NCI-H524 treated with DMSO at 0.1 percent for 48 hours (cell line): ENCODE results near the gene HDHD2.
"Not testable (repeated sequence)": the region's sequence is repeated elsewhere in the genome, so short reads cannot be mapped to it uniquely, and the experiment has no call there.

Experiments
- DNase-seq: peaks from one replicate; lab custom pipeline; 2025; lab: John Stamatoyannopoulos, UW

HDHD2 gene

GRCh38 chr18:47150029-47150823 is at the start of gene HDHD2:
Gene HDHD2 (minus strand): TSS chr18:47150500. CDS start chr18:47136439, 14,061 bp downstream.
- no peak for DNase-seq

DNA sequence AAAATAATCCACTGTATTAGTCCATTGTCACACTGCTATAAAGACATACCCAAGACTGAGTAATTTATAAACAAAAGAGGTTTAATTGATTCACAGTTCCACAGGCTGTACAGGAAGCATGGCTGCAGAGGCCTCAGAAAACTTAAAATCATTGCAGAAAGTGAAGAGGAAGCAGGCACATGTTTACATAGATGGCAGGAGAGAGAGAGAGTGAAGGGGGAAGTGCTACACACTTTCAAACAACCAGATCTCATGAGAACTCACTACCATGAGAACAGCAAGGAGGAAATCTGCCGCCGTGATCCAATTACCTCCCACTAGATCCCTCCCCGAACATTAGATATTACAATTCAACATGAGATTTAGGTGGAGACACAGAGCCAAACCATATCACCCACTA is 45.7 kb upstream of the HDHD2 start:
- DNase-seq, result not testable (repeated sequence)

GRCh38 chr18:47191961-47192360 is 41.7 kb upstream of the HDHD2 start:
- no peak for DNase-seq

- no peak for DNase-seq
Measured at GRCh38 chr18:47187721-47188120, 37.4 kb upstream of the HDHD2 start.

DNA sequence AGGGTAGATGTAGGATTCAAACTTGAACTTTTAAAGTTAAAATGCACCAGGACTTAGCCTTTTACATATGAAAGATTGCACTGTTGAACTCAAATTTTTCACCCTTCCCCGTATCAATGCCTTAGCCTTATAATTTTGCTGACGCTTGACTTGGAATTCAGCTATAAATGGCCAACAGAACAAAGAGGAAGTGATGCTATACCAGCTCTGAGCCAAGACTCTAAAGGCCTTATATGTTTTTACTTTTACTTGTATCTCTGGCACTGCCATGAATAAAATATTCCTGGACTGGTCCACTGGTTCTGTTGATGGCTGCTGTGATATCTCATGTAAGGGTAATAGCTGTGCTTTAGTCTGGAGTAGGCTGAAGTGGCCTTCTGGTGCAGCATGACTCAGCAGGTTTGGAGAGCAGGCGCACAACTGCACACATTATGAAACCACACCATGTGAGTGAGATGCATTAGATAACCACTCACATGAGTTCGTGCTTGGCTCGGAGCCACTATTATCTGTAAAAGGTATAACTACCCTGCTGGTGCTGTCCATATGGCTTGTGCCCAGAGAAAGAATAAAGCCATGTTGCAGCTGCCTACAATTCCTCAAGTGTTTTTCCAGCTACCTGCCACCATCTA is 34.2 kb upstream of the HDHD2 start:
- DNase-seq, result no peak

DNA sequence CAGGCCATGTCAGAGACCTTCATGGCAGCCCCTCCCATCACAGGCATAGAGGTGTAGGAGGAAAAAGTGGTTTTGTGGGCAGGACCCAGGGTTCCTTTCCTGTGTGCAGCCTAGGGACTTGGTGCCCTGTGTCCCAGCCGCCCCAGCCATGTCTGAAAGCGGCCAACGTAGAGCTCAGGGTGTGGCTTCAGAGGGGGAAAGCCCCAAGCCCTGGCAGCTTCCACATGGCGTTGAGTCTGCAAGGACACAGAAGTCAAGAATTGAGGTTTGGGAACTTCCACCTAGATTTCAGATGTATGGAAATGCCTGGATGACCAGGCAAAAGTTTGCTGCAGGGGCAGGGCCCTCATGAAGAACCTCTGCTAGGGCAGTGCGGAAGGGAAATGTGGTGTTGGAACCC is 31.9 kb upstream of the HDHD2 start:
- DNase-seq, result not testable (repeated sequence)

DNA sequence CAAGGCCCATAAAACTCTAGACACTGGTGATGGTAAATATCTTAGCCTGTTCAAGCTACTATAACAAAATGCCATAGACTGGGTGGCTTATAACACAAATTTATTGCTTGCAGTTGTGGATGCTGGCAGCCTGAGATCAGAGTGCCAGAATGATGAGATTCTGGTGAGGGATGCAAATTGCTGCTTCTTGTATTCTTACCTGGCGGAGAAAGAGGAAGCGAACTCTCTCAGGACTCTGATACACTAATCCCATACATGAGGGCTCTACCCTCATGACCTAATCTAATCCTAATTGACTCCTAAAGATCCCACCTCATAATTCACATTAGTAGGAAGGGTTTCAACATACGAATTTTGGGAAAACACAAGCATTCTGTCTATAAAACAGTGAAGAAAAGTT is 30.5 kb upstream of the HDHD2 start:
- DNase-seq, result no peak

- no peak for DNase-seq
Measured at GRCh38 chr18:47179520-47179919, 29.2 kb upstream of the HDHD2 start.

DNA sequence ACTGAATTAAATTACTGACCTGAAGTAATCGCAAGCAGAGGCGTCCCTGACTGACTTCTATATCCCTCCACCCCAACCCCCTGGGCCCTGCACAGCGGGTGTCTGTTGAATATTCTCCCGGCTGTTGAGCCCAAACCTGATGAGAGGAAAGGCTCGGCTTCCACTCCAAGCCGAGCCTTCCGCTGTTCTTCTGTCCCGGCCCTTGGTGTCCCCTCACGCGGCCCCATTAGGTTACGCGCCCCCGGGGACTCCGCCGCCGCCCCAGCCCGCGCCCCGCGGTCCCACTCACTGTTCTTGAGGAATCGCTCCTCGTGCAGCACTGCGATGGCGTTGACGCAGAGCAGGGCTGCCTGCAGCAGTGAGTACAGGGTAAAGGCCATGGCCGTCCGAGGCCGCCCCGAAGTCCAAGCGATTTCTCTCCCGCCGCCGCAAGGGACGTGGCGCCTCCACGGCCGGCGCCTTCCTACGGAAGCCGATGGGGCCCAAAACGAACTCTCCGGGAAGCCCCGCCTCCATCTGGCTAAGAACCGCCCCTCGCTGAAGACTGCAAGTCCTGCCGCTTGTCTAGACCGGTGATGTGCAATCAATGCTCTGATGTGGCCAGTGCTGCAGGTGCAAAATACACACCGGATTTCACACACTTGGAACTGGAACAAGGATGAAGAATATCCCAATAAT is 25.7 kb upstream of the HDHD2 start, which contains the start of gene IER3IP1:
Gene IER3IP1 (minus strand): TSS at position 467 of the 678 bp plus-strand sequence. CDS start 87 bp downstream, at position 380.
- peak; percentile 53 for DNase-seq

DNA sequence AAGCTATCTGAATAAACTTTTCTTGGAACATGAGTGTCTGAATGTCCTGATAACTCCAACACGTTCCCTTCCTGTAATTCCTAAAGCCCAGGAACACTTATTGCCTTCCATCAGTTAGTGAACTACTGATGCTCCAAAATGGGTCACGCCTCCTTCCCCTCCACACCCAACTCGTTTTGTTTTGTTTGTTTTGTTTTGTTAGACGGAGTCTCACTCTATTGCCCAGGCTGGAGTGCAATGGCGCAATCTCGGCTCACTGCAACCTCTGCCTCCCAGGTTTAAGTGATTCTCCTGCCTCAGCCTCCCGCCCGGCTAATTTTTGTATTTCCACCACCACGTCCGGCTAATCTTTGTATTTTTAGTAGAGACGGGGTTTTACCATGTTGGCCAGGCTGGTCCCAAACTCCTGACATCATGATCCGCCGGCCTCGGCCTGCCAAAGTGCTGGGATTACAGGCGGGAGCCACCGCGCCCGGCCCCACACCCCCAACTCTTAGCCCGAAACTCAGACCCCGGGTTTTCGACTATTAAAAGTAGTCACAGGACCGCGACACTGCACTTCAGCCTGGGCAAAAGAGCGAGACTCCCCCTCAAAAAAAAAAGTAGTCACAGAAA is 25.1 kb upstream of the HDHD2 start:
- DNase-seq, result no peak

- DNase-seq, result no peak
Measured at GRCh38 chr18:47174545-47175116, 24.3 kb upstream of the HDHD2 start.

DNA sequence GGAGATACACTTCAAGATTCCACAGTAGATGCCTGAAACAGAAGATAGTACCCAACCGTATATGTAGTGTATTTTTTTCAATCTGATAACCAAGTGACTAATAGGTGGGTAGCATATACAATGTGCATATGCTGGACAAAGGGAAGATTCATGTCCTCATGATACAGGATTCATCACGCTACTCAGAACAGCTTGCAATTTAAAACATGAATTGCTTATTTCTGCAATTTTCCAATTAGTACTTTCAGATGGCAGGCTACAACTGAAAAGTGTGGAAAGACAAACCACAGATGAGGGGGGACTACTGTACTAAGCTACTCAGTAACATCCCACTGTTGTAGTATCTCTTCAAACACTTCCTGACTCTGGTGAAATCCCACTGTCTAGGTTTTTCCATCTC is 22.2 kb upstream of the HDHD2 start:
- no peak for DNase-seq

- DNase-seq, result no peak
Measured at GRCh38 chr18:47168913-47169312, 18.6 kb upstream of the HDHD2 start.

DNA sequence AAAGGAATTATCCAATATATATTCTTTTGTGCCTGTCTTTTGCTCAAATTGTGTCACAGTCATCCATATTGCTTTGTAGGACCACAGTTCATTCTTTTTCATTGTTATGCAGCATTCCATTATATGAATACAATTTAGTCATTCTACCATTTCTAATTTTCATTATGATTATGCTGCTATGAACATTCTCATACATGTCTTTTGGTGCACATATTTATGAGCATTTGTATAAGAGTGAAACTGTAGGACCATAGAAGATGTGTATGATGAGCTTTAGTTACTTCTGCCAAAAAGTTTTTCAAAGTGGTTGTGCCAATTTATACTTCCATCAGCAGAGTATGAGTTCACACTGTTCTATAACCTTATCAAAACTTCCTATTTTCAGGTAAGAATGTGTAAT is 18.2 kb upstream of the HDHD2 start:
- DNase-seq, result no peak

DNA sequence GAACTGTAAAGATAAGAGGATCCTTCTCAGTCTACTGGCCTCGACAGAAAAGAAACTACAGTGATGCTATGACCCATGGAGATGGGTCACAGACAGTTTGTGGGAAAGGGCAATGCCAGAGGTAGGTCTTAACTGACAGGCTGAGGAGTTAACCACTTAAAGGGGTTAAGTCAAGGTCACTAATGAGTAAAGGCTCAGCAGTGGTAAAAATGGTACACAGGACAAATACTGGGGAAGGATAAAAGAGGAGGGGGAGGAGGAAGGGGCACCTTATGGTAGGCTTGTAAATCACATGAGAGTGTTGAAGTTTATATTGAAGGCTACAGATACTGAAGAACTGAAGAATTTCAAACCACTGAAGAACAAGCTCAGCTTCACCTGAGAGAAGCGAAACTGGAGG is 16.0 kb upstream of the HDHD2 start:
- DNase-seq, result no peak

GRCh38 chr18:47163241-47163640 is 12.9 kb upstream of the HDHD2 start:
- no peak for DNase-seq

GRCh38 chr18:47160256-47160655 is 10.0 kb upstream of the HDHD2 start:
- no peak for DNase-seq

GRCh38 chr18:47158404-47158803 is 8.1 kb upstream of the HDHD2 start:
- DNase-seq, result not testable (repeated sequence)

DNA sequence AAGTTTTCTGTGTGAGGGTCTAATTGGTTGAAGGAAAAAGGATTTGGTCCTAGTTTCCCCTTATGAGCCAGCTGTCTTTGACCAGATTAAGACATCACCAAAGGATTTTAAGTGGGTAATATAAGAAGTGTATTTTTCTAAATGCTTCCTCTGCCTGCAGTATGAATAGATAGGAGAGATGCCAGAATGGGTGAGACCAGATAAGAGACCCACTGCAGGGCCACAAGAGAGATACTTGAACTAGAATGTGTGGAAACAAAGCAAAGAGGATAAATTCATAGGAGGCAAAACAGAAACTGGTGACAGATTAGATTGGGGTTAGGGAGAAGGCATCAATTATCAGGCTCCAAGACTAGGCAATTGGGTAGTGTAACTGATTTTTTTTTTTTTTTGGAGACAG is 1.1 kb upstream of the HDHD2 start:
- peak; percentile 28 for DNase-seq

- no peak for DNase-seq
Measured at GRCh38 chr18:47150824-47151366, 595 bp upstream of the HDHD2 start.

- DNase-seq, result no peak
Measured at GRCh38 chr18:47149457-47150028, 757 bp downstream of the HDHD2 start.
